K562 (cell line): ENCODE data around the gene RBBP8. TPM values are rescaled to one million over a fixed set of nuclear protein-coding genes. Genes with fewer than 3 reads are reported as not detected.

ENCODE experiments used
- ATAC-seq: fragments of 200-7000 bp; cut with Tn5 transposase; 3 replicates; pipeline ENCODE4 v1.9.1; 2020; ENCODE audit warnings: moderate library complexity
- BruUV-seq: library from RNA; stranded (reverse); fragments of 400-500 nt; replicated peaks from 2 replicates; lab custom pipeline; 2021; lab: Mats Ljungman, UMichigan
- CTCF ChIA-PET: fragments of 300-600 bp; formaldehyde crosslinking; extraction: SDS; loops from one replicate; lab custom pipeline; 2021; ENCODE audit warnings: low intra/inter-chr PET ratio; lab: Yijun Ruan, JAX
- POLR2A ChIA-PET: fragments of 300-600, 350-650 bp; sonication (Branson Sonifier 250); formaldehyde crosslinking; extraction: SDS; loops from one replicate; lab custom pipeline; 2021; ENCODE audit warnings: antibody characterized with exemption, inconsistent platforms; lab: Yijun Ruan, JAX
- DNase-seq, 4 experiments: peaks; one replicate each; pipeline versions ENCODE4 v3.0.0 to v3.0.0-alpha.2; 2011 to 2018; ENCODE audit warnings: low spot score in 3 of 4, mixed read lengths in 3 of 4; ENCODE audit errors: extremely low read depth in 1 of 4
- FAIRE-seq: peaks from 2 replicates; lab custom pipeline; 2011; peaks lifted over from hg19 to GRCh38; lab: Jason Lieb, UNC
- H2AFZ ChIP-seq: 2 replicates; pipeline ENCODE4 v1.6.0; 2011; ENCODE audit warnings: low read depth, low read length, control low read depth, inconsistent platforms
- H3K27ac ChIP-seq: fragments of 200-600 bp; 3 replicates; pipeline ENCODE4 v1.8.0; 2011; ENCODE audit warnings: low read depth, mild to moderate bottlenecking, control low read depth, inconsistent platforms, low read length, moderate library complexity, mixed read lengths; ENCODE audit errors: extremely low read depth
- H3K27me3 ChIP-seq, 2 experiments: fragments of 300-600 bp in 1 of 2; 2 replicates in 1 of 2; 3 replicates in 1 of 2; pipeline versions ENCODE4 v1.6.0 to v1.8.0; 2011; ENCODE audit warnings: inconsistent platforms in 2 of 2, low read length in 2 of 2, mild to moderate bottlenecking in 1 of 2, mixed read lengths in 1 of 2, moderate library complexity in 1 of 2; ENCODE audit not compliant: control insufficient read depth in 2 of 2, insufficient read depth in 2 of 2
- H3K36me3 ChIP-seq: fragments of 300-600 bp; 3 replicates; pipeline ENCODE4 v1.8.0; 2011; ENCODE audit warnings: mild to moderate bottlenecking, low read length, inconsistent platforms; ENCODE audit not compliant: control insufficient read depth, insufficient read depth
- H3K4me1 ChIP-seq, 2 experiments: fragments of 200-600 bp in 1 of 2; replicated peaks in 1 of 2; 2 replicates in 1 of 2; 3 replicates in 1 of 2; pipeline versions ENCODE4 v1.5.1 to v1.8.0; 2011; ENCODE audit warnings: inconsistent platforms in 2 of 2, low read length in 2 of 2, mild to moderate bottlenecking in 1 of 2, mixed read lengths in 1 of 2, moderate library complexity in 1 of 2; ENCODE audit not compliant: control insufficient read depth in 2 of 2, insufficient read depth in 2 of 2
- H3K4me2 ChIP-seq: 2 replicates; pipeline ENCODE4 v1.6.1; 2011; ENCODE audit warnings: low read length, control low read depth, inconsistent platforms, mixed read lengths; ENCODE audit not compliant: insufficient read depth
- H3K4me3 ChIP-seq: fragments of 200-600 bp; sonication (generic), shearing (Covaris generic); 2 replicates; pipeline ENCODE4 v1.5.1; 2016; ENCODE audit warnings: control low read depth, inconsistent platforms
- H3K79me2 ChIP-seq: fragments of 200-600 bp; 3 replicates; pipeline ENCODE4 v1.8.0; 2011; ENCODE audit warnings: low read length, inconsistent platforms; ENCODE audit not compliant: control insufficient read depth, insufficient read depth
- H3K9ac ChIP-seq, 2 experiments: 2 replicates each; pipeline versions ENCODE4 v1.6.0 to v1.6.1; 2011; ENCODE audit warnings: low read depth in 2 of 2, low read length in 2 of 2, control low read depth in 1 of 2, inconsistent platforms in 1 of 2, mild to moderate bottlenecking in 1 of 2, mixed read lengths in 1 of 2; ENCODE audit not compliant: insufficient read depth in 1 of 2
- H3K9me1 ChIP-seq: one replicate; pipeline ENCODE4 v1.6.0; 2011; ENCODE audit warnings: inconsistent platforms, mild to moderate bottlenecking, low read length, moderate library complexity; ENCODE audit not compliant: control insufficient read depth, insufficient read depth
- H3K9me3 ChIP-seq: replicated peaks from 2 replicates; pipeline ENCODE4 v1.5.1; 2011; ENCODE audit warnings: low read depth, low read length, inconsistent platforms; ENCODE audit not compliant: control insufficient read depth, insufficient read depth
- H4K20me1 ChIP-seq: replicated peaks from 2 replicates; pipeline ENCODE4 v1.6.1; 2011; ENCODE audit warnings: low read length, inconsistent platforms, mixed read lengths; ENCODE audit not compliant: control insufficient read depth, insufficient read depth
- CBX2 ChIP-seq: fragments of 200-600 bp; sonication (generic); IDR thresholded peaks from one replicate; pipeline ENCODE4 v1.6.1; 2012; ENCODE audit warnings: mild to moderate bottlenecking, low read length, inconsistent platforms; ENCODE audit not compliant: insufficient read depth, poor library complexity, severe bottlenecking
- CTBP1 ChIP-seq: fragments of 450-650 bp; IDR thresholded peaks from 2 replicates; pipeline ENCODE4 v1.6.1; 2016; ENCODE audit warnings: borderline replicate concordance
- DPF2 ChIP-seq: fragments of 450-650 bp; IDR thresholded peaks from 2 replicates; pipeline ENCODE4 v1.6.1; 2016
- E2F8 ChIP-seq: fragments of 450-650 bp; IDR thresholded peaks from 2 replicates; pipeline ENCODE4 v1.7.1; 2018; ENCODE audit warnings: mild to moderate bottlenecking, low read depth; ENCODE audit not compliant: partially characterized antibody
- ETV6 ChIP-seq, 3 experiments: fragments of 150-350 bp in 1 of 3; sonication (generic) in 1 of 3; formaldehyde crosslinking in 1 of 3; IDR thresholded peaks; 2 replicates each; pipeline versions ENCODE4 v1.6.1 to v1.8.0; 2014 to 2022; ENCODE audit warnings: borderline replicate concordance in 2 of 3, low read depth in 2 of 3, antibody characterized with exemption in 1 of 3, low read length in 1 of 3, mild to moderate bottlenecking in 1 of 3, missing genetic modification reagents in 1 of 3
- FOXM1 ChIP-seq, 2 experiments: fragments of 450-650 bp in 1 of 2; sonication (generic) in 1 of 2; formaldehyde crosslinking in 1 of 2; IDR thresholded peaks; 2 replicates each; pipeline versions ENCODE4 v1.6.1 to v1.9.0; 2017 to 2022; ENCODE audit warnings: low read depth in 2 of 2, mild to moderate bottlenecking in 2 of 2, missing genetic modification reagents in 1 of 2, moderate library complexity in 1 of 2
- HOMEZ ChIP-seq: fragments of 250-450 bp; sonication (Bioruptor Pico); IDR thresholded peaks from 2 replicates; pipeline ENCODE4 v1.4.0; 2020; ENCODE audit warnings: mild to moderate bottlenecking, moderate library complexity
- STAT5B ChIP-seq: fragments of 250-450 bp; sonication (Bioruptor Pico); IDR thresholded peaks from 2 replicates; pipeline ENCODE4 v1.8.0; 2021; ENCODE audit warnings: mild to moderate bottlenecking, inconsistent platforms
- ZBTB26 ChIP-seq: fragments of 450-650 bp; formaldehyde crosslinking; IDR thresholded peaks from 2 replicates; pipeline ENCODE4 v1.4.0; 2022; ENCODE audit warnings: missing genetic modification characterization
- ZBTB8A ChIP-seq: fragments of 450-650 bp; IDR thresholded peaks from 2 replicates; pipeline ENCODE4 v1.6.1; 2018; ENCODE audit warnings: mild to moderate bottlenecking, moderate library complexity; ENCODE audit not compliant: partially characterized antibody
- ZNF239 ChIP-seq: fragments of 250-450 bp; sonication (Bioruptor Pico); IDR thresholded peaks from 2 replicates; pipeline ENCODE4 v1.4.0; 2020; ENCODE audit warnings: mild to moderate bottlenecking
- ZNF740 ChIP-seq, 3 experiments: fragments of 200-800 bp in 1 of 3; sonication (Bioruptor generic) in 1 of 3; sonication (generic) in 1 of 3; formaldehyde crosslinking in 1 of 3; IDR thresholded peaks; 2 replicates each; pipeline versions ENCODE4 v1.6.1 to v1.8.0; 2016 to 2022; ENCODE audit warnings: mild to moderate bottlenecking in 2 of 3, missing compliant biosample characterization in 2 of 3, missing genetic modification characterization in 2 of 3, missing genetic modification reagents in 1 of 3
- ZNF79 ChIP-seq: fragments of 250-450 bp; sonication (Bioruptor Pico); IDR thresholded peaks from 2 replicates; pipeline ENCODE4 v1.4.0; 2020; ENCODE audit warnings: low read depth, mild to moderate bottlenecking, moderate library complexity
- WGBS: fragments of 100-300 bp; shearing (Covaris generic); methylation state at CpG from one replicate; pipeline ENCODE4 v1.1.6; 2016; ENCODE audit warnings: low coverage, mixed read lengths; ENCODE audit not compliant: insufficient coverage; ENCODE audit errors: missing lambda C conversion rate; 5-methylcytosine and 5-hydroxymethylcytosine counted together
- in situ Hi-C: fragments of 300-500 bp; cut with MboI; formaldehyde crosslinking; loops from 4 replicates; pipeline ENCODE4 v1.15.0; 2018; ENCODE audit warnings: inconsistent platforms, mixed read lengths
- intact Hi-C: fragments of 100-400 bp; cut with micrococcal nuclease; formaldehyde crosslinking; loops from 2 replicates; pipeline ENCODE4 v1.14.2; 2022
- polyA plus RNA-seq, 8 experiments: library from polyadenylated mRNA; depleted of rRNA in 4 of 8; stranded (reverse) in 5 of 8; unstranded in 3 of 8; fragments of >200 nt; fragmentation: Nextera tagmentation in 2 of 8; fragmentation: Illumina TruSeq in 1 of 8; extraction: Ambion mirVana in 2 of 8; extraction: Trizol in 1 of 8; gene quantifications; 2 replicates each; pipeline versions ENCODE4 v1.2.1 to v1.2.3, GENCODE V29; 2011 to 2014; ENCODE audit warnings: inconsistent platforms in 1 of 8, missing spikeins in 1 of 8
- total RNA-seq, 7 experiments: library from RNA; depleted of rRNA in 6 of 7; stranded (reverse); fragments of >200 nt in 6 of 7; fragmentation: Illumina TruSeq in 2 of 7; extraction: Trizol in 2 of 7; gene quantifications; 2 replicates each; pipeline versions ENCODE4 v1.2.1 to v1.2.3, GENCODE V29; 2011 to 2021; ENCODE audit warnings: low replicate concordance in 1 of 7

Gene RBBP8
- total and polyA plus RNA-seq, 9 of the 15 experiments (the other 6 are each of a cell fraction or from before 2014, with no cell fraction given): 28.4 to 63.1 (median 48.9) TPM

GRCh38 chr18:22974707-22975106 is 41.6 kb downstream of the RBBP8 start (continued):
- TF ChIP-seq ZNF740 (CRISPR knock-in tag; IDR thresholded peaks at IDR 0.05) (no peak), ZNF740 (tag; IDR thresholded peaks at IDR 0.05) (no peak)

GRCh38 chr18:22975508-22975907 is 42.4 kb downstream of the RBBP8 start:
- Histone ChIP-seq H3K27me3 (no peaks in the 10 kb centered on the region), H3K4me1 (peaks cover 0 to 6% of the 10 kb centered on the region in 2 experiments; a peak in 2 of 5 replicates), H3K9me1 (no peaks in the 10 kb centered on the region), H2AFZ (no peak overlapping the region), H3K9me3 (no peaks in the 10 kb centered on the region), H3K79me2 (no peaks in the 10 kb centered on the region), H3K4me2 (no peak overlapping the region), H3K36me3 (peaks cover 75% of the 10 kb centered on the region; the same call in 2 of the 3 replicates), H3K4me3 (no peak overlapping the region), H4K20me1 (no peaks in the 10 kb centered on the region), H3K27ac (no peak overlapping the region), H3K9ac (no peak overlapping the region)
- in situ Hi-C loops: no loop called here
- intact Hi-C loops: no loop called here
- DNase-seq: no peak
- 74% methylated on average over 1 of the region's 1 CpG for WGBS
- ATAC-seq: no peak
- BruUV-seq: no TSS peak
- ChIA-PET POLR2A (interaction anchor here (0.9 kb wide), 1 partner anchor 40 kb away, joined by 4 read pairs; no protein-coding TSS in a partner anchor), CTCF (no interaction called here)
- FAIRE-seq: no peak
- TF ChIP-seq CBX2 (no peak), STAT5B (CRISPR knock-in tag) (no peak), ZNF79 (CRISPR knock-in tag) (no peak), CTBP1 (no peak), ZNF239 (CRISPR knock-in tag) (no peak), FOXM1 (IDR thresholded peaks at IDR 0.05; ENCODE audit: low read depth) (no peak), FOXM1 (CRISPR knock-in tag; IDR thresholded peaks at IDR 0.05; ENCODE audit: low read depth) (no peak), DPF2 (no peak), ZBTB8A (no peak), ETV6 (IDR thresholded peaks at IDR 0.05; ENCODE audit: borderline replicate concordance in 1 of 2, low read depth in 2 of 2, low read length in 1 of 2) (no peak), ETV6 (CRISPR knock-in tag; IDR thresholded peaks at IDR 0.05; ENCODE audit: borderline replicate concordance) (no peak), HOMEZ (CRISPR knock-in tag) (no peak), E2F8 (no peak), ZBTB26 (CRISPR knock-in tag) (no peak)
